ENCODE results near the gene CYP2J2. TPM values are rescaled to one million over a fixed set of nuclear protein-coding genes. Genes with fewer than 3 reads are reported as not detected.
"Not testable (repeated sequence)": the region's sequence is repeated elsewhere in the genome, so short reads cannot be mapped to it uniquely, and the experiment has no call there.

Gene CYP2J2
- total RNA-seq, 1 donor from 2014 or later = 10.1 TPM

DNA sequence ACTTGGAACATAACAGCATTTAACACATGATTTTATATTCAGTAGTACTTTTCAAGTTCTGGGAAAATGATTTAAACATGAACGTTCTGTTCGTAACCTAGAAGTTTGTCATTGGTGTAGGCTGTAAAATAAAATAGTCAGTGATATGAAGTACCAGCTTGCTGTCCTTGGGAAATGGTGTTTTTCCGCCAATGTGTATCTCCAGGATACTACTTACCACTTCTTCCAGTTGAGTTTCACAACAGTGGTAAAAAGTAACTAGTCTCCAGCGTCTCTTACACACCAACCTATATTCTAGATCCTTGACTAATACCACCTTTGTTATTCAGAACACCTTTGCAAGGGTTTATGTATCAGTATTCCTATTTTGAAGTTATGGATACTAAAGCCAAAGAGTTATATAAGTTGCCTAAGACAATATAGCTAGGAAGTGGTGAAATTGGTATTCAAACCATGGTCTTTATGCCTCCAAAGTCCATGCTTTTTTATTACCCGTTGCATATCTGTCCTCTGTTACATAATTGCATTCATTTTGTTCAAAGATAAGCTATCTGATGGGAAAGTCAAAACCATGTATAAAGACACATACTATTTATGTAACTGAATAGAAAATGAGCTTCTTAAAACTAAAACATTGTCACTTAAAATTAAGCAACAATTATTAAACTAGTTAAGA lies 68.8 kb downstream of the CYP2J2 start:
- DNase-seq = no peak

DNA sequence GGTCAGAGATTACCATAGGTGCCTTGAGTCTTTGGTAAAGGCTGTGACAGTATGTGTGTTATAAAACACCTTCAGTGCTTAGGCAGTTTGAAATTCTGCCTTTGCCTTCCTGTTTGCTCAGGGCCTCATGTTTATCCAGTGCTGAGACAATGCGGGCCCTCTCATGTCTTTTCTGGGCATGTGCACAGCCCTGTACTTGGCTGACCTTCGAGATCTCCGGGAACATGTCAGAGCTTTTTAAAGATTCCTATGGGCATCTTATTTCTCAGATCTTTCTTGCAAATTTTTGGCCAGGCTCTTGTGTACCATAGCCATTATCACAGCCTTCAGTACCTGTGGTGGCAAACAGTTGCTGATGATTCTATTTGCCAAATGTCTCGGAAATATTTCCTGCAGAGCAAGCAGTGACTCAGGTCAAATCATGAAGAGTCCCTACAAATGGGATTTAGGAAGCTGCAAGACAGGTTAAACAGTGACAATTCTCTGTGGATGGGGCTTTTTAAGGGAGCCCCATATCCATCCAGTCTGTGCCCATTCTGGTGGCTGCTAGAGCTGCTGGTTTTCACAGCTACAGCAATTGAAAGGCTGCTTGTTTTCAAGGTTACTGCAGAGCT lies 69.7 kb downstream of the CYP2J2 start:
- DNase-seq = no peak

DNA sequence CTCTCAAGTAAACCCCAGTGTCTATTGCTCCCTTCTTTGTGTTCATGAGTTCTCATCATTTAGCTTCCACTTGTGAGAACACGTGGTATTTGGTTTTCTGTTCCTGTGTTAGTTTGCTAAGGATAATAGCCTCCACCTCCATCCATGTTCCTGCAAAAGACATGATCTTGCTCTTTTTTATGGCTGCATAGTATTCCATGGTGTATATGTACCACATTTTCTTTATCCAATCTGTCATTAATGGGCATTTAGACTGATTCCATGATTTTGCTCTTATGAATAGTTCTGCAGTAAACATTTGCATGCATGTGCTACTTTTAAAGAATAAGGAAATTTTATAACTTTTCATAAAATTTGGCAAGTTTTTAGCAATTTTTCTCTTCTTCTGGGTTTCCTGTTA lies 71.3 kb downstream of the CYP2J2 start:
- DNase-seq = not testable (repeated sequence)

DNA sequence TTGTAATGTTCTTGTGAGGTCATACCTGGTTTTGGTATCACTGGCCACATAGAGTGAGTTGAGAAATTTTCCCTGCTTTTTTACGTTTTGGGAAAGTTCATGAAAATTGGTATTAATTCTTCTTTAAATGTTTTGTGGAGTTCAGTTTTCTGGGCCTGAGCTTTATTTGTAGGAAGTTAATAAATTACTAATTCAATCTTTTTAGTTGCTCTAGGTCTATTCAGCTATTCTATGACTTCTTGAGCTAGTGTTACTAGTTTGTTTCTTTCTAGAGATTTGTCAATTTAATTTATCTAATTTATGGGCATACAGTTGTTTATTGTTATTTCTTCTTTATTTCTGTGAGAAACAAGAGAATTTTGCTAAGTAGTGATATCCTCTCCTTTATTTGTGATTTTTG lies 74.5 kb downstream of the CYP2J2 start:
- DNase-seq = no peak

DNA sequence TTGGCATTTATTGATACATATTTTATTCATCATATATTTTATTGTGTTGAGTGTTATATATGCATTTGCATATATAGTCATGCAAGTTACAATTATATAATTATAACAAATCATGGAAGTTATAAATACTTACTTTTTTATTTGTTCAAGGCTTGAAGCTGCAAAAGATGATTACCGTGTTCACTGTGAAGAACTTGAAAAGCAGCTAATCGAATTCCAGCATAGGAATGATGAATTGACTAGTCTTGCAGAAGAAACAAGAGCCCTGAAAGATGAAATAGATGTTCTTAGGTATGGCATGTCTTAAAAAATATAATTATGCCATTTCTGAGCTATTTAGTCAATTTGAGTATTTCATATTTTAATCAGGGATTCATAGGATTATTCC lies 79.7 kb downstream of the CYP2J2 start:
- no peak for DNase-seq

DNA sequence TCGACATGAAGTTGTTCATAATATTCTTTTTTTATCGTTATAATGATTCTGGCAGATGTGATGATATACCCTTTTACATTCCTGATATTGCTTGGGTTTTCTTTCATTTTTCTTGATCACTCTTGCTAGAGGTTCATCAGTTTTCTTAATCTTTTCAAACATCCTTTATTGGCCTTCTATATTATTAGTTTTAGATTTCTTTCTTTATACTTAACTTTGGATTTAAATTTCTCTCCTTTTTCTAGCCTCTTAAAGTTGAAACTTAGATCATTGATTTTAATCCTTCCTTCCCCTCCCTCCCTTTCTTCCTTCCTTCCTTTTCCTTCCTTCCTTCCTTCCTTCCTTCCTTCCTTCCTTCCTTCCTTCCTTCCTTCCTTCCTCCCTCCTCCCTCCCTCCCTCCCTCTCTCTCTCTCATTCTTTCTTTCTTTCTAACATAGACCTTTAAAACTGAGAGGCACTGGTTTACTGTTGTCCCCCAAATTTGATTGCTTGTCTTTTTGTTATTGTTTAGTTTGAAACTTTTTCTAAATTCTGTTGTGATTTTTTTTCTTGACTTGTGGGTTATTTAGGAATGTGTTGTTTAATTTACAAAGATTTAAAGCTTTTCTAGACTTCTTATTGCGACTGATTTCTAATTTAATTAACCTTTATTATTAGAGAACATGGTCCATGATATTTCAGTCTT lies 80.2 kb downstream of the CYP2J2 start:
- DNase-seq = no peak

DNA sequence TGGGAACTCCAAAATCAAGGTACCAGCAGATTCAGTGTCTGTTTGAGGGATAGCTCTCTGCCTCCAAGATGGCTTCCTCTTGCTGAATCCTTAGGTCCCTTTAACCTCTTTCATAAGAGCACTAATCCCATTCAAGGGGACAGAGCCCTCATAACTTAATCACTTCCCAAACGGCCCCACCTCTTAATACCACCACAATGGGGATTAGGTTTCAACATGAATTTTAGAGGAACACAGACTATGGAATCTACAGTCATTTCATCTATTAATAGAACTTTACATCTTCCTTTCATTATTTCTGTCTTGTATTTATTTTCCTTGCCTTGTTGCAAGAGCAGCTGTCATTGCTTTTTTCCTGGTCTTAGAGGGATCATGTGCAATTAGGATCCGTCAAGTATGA lies 81.5 kb downstream of the CYP2J2 start:
- DNase-seq = peak; percentile 5

Small RNA genes lying within 50 kb of the gene (small RNA-seq; reads per million reads assigned to genes)
- gene RN7SL475P (ENCODE audit: low replicate concordance) = not detected

Other genes starting within 250 kb of the CYP2J2 start
- gene HOOK1, start 111.8 kb downstream of the CYP2J2 start, total RNA-seq = 13.3 TPM
- 0.20 TPM for gene C1orf87, start 147.0 kb upstream of the CYP2J2 start, total RNA-seq

Measured in skin of body (tissue), 3 donors.